ENCODE results near the gene CXCL8. TPM values are rescaled to one million over a fixed set of nuclear protein-coding genes. Genes with fewer than 3 reads are reported as not detected.

Gene CXCL8
- polyA plus RNA-seq, 2 of the 4 experiments (the other 2 are of a cell fraction), result 4.4 to 57.2 TPM

GRCh38 chr4:73743281-73743680, 2.9 kb downstream of the CXCL8 start:
- no peak overlapping the region for H3K27ac ChIP-seq
- H3K4me2 ChIP-seq, result no peak overlapping the region
- 90% methylated on average over 1 of the region's 1 CpG for WGBS (ENCODE audit: missing lambda C conversion rate)
- ChIA-PET POLR2A (no interaction called here), CTCF (interaction anchor here (0.9 kb wide), 1 partner anchor 14 kb away, joined by 3 read pairs; no protein-coding TSS in a partner anchor)
- ATAC-seq (no peak), DNase-seq (ENCODE audit: low read depth in 1 of 2, low spot score in 1 of 2) (no peak), FAIRE-seq (no peak)
- H3K4me1 ChIP-seq, result peaks cover 22% of the 10 kb centered on the region
- H3K4me3 ChIP-seq, result no peak overlapping the region
- TF ChIP-seq REST (IDR thresholded peaks at IDR 0.05) (no peak), BCL3 (IDR thresholded peaks at IDR 0.05) (no peak), FOSL2 (IDR thresholded peaks at IDR 0.05) (no peak), FOSL2 (CRISPR knock-in tag; IDR thresholded peaks at IDR 0.05) (no peak), ZNF302 (CRISPR knock-in tag; IDR thresholded peaks at IDR 0.05) (no peak), FOSB (CRISPR knock-in tag; IDR thresholded peaks at IDR 0.05) (no peak), HOXA7 (CRISPR knock-in tag; IDR thresholded peaks at IDR 0.05) (no peak), RCOR1 (IDR thresholded peaks at IDR 0.05; ENCODE audit: low read depth, low read length) (no peak), ESRRA (IDR thresholded peaks at IDR 0.05; ENCODE audit: borderline replicate concordance, low read length) (no peak), TFCP2L1 (CRISPR knock-in tag; IDR thresholded peaks at IDR 0.05) (no peak), NFE2L2 (conservative IDR thresholded peaks at IDR 0.05; ENCODE audit: low read length) (no peak), TP53 (CRISPR knock-in tag; IDR thresholded peaks at IDR 0.05) (no peak), FOXS1 (CRISPR knock-in tag; IDR thresholded peaks at IDR 0.05) (no peak), RARB (CRISPR knock-in tag; IDR thresholded peaks at IDR 0.05) (no peak), MYC (IDR thresholded peaks at IDR 0.05; ENCODE audit: borderline replicate concordance, low read length) (no peak), NPAS2 (CRISPR knock-in tag; IDR thresholded peaks at IDR 0.05; ENCODE audit: borderline replicate concordance) (no peak), EHMT2 (IDR thresholded peaks at IDR 0.05; ENCODE audit: low read depth) (no peak), PHF8 (IDR thresholded peaks at IDR 0.05; ENCODE audit: borderline replicate concordance, low read depth) (no peak)
- H3K9me3 ChIP-seq, result peaks cover 4% of the 10 kb centered on the region; the same call in 1 of the 3 replicates

GRCh38 chr4:73743795-73744194, 3.4 kb downstream of the CXCL8 start:
- ATAC-seq, result no peak
- FAIRE-seq, result no peak
- POLR2A ChIA-PET, result no interaction called here
- CTCF ChIA-PET, result interaction anchor here (0.9 kb wide), 1 partner anchor 15 kb away, joined by 3 read pairs; no protein-coding TSS in a partner anchor
- Histone ChIP-seq H3K4me3 (no peak overlapping the region), H3K9me3 (peaks cover 4% of the 10 kb centered on the region; the same call in 1 of the 3 replicates), H3K4me1 (peaks cover 22% of the 10 kb centered on the region), H3K4me2 (no peak overlapping the region), H3K27ac (no peak overlapping the region)
- WGBS (ENCODE audit: missing lambda C conversion rate), result 93% methylated on average over 3 of the region's 3 CpGs
- no peak for DNase-seq (ENCODE audit: low read depth in 1 of 2, low spot score in 1 of 2)
- TF ChIP-seq FOSB (CRISPR knock-in tag; IDR thresholded peaks at IDR 0.05) (no peak), CTCF (IDR thresholded peaks at IDR 0.05) (no peak), TFCP2L1 (CRISPR knock-in tag; IDR thresholded peaks at IDR 0.05) (no peak), CEBPB (IDR thresholded peaks at IDR 0.05) (no peak), ATOH8 (CRISPR knock-in tag; IDR thresholded peaks at IDR 0.05; ENCODE audit: low read depth) (no peak), EHF (CRISPR knock-in tag; IDR thresholded peaks at IDR 0.05) (no peak), SREBF2 (IDR thresholded peaks at IDR 0.05) (no peak), HES2 (IDR thresholded peaks at IDR 0.05) (no peak), ZNF302 (CRISPR knock-in tag; IDR thresholded peaks at IDR 0.05) (no peak), HOXA7 (CRISPR knock-in tag; IDR thresholded peaks at IDR 0.05) (no peak), HMGXB4 (CRISPR knock-in tag; IDR thresholded peaks at IDR 0.05; ENCODE audit: borderline replicate concordance) (no peak), JUN (IDR thresholded peaks at IDR 0.05) (no peak), CHD2 (IDR thresholded peaks at IDR 0.05; ENCODE audit: low read length, partially characterized antibody) (no peak), POLR2AphosphoS2 (conservative IDR thresholded peaks at IDR 0.05; ENCODE audit: low read length) (no peak), MYC (IDR thresholded peaks at IDR 0.05; ENCODE audit: borderline replicate concordance, low read length) (no peak), NFE2L2 (conservative IDR thresholded peaks at IDR 0.05; ENCODE audit: low read length) (no peak), HEYL (CRISPR knock-in tag; IDR thresholded peaks at IDR 0.05) (no peak)

Data from A549 (cell line).